Tibial artery (tissue), 4 donors: ENCODE measurements around the gene LRSAM1.

ENCODE experiments used
- DNase-seq, 2 donors: peaks; one replicate each; pipeline ENCODE4 v3.0.0-alpha.2; 2019
- H3K27ac ChIP-seq, 2 donors: fragments of 200-600 bp; sonication (generic) in 1 of 2; 1 replicate in 1 of 2; 2 replicates in 1 of 2; pipeline ENCODE4 v1.5.1; 2018 to 2019; ENCODE audit warnings: mild to moderate bottlenecking in 1 of 2
- H3K27me3 ChIP-seq, 2 donors: fragments of 200-600 bp; sonication (generic) in 1 of 2; one replicate each; pipeline versions ENCODE4 v1.5.1 to v1.6.0; 2016 to 2019
- H3K36me3 ChIP-seq, 3 donors: fragments of 200-600 bp; sonication (generic) in 2 of 3; one replicate each; pipeline ENCODE4 v1.5.1; 2016 to 2019; ENCODE audit warnings: mild to moderate bottlenecking in 2 of 3
- H3K4me1 ChIP-seq, 4 donors: fragments of 200-600 bp; sonication (generic) in 2 of 4; 1 replicate in 3 of 4; 2 replicates in 1 of 4; pipeline ENCODE4 v1.5.1; 2016 to 2019
- H3K4me3 ChIP-seq, 2 donors: fragments of 200-600 bp; sonication (generic) in 1 of 2; 1 replicate in 1 of 2; 2 replicates in 1 of 2; pipeline ENCODE4 v1.5.1; 2018 to 2019; ENCODE audit warnings: mild to moderate bottlenecking in 2 of 2
- H3K9me3 ChIP-seq, 3 donors: fragments of 200-600 bp; sonication (generic) in 1 of 3; one replicate each; pipeline ENCODE4 v1.5.1; 2016 to 2019
- CTCF ChIP-seq, 2 experiments: fragments of 200-600 bp in 1 of 2; fragments of 450-650 bp in 1 of 2; IDR thresholded peaks; one replicate each; pipeline ENCODE4 v1.5.1; 2017 to 2019; ENCODE audit warnings: antibody characterized with exemption in 2 of 2, mild to moderate bottlenecking in 1 of 2, moderate library complexity in 1 of 2
- intact Hi-C: fragments of 100-400 bp; cut with DNase I; formaldehyde crosslinking; loops from one replicate; pipeline ENCODE4 v1.15.0; 2023; ENCODE audit warnings: low total_unique reads

The LRSAM1 gene

GRCh38 chr9:127535396-127535795 is 84.1 kb downstream of the LRSAM1 start:
- Histone ChIP-seq H3K9me3 (no peaks in the 10 kb centered on the region), H3K4me3 (no peak overlapping the region), H3K4me1 (peaks cover 8 to 74% (median 53%) of the 10 kb centered on the region in 4 donors), H3K27me3 (no peaks in the 10 kb centered on the region), H3K36me3 (peaks cover 0 to 29% (median 0%) of the 10 kb centered on the region in 3 donors), H3K27ac (peak overlapping the region; percentile 56 to 77)
- intact Hi-C loops, result no loop called here
- no peak for TF ChIP-seq CTCF (IDR thresholded peaks at IDR 0.05)
- no peak for DNase-seq

- TF ChIP-seq CTCF (IDR thresholded peaks at IDR 0.05), result no peak
- H3K27ac ChIP-seq, result peak overlapping the region; percentile 56 to 77
- no peak overlapping the region for H3K4me3 ChIP-seq
- peaks cover 8 to 74% (median 56%) of the 10 kb centered on the region in 4 donors for H3K4me1 ChIP-seq
- H3K9me3 ChIP-seq, result no peaks in the 10 kb centered on the region
- peaks cover 0 to 25% (median 0%) of the 10 kb centered on the region in 3 donors for H3K36me3 ChIP-seq
- intact Hi-C loops, result no loop called here
- no peak for DNase-seq
- no peaks in the 10 kb centered on the region for H3K27me3 ChIP-seq
Measured at GRCh38 chr9:127535834-127536233, 84.5 kb downstream of the LRSAM1 start.

- H3K4me1 ChIP-seq, result peaks cover 8 to 79% (median 63%) of the 10 kb centered on the region in 4 donors
- TF ChIP-seq CTCF (IDR thresholded peaks at IDR 0.05), result no peak
- peak overlapping the region; percentile 56 to 77 for H3K27ac ChIP-seq
- intact Hi-C loops, result no loop called here
- DNase-seq, result no peak
- no peaks in the 10 kb centered on the region for H3K27me3 ChIP-seq
- H3K9me3 ChIP-seq, result no peaks in the 10 kb centered on the region
- H3K4me3 ChIP-seq, result no peak overlapping the region
- H3K36me3 ChIP-seq, result peaks cover 0 to 18% (median 0%) of the 10 kb centered on the region in 3 donors
Measured at GRCh38 chr9:127536499-127536898, 85.2 kb downstream of the LRSAM1 start.

GRCh38 chr9:127537014-127537413 is 85.7 kb downstream of the LRSAM1 start:
- DNase-seq, result no peak
- intact Hi-C loops, result no loop called here
- TF ChIP-seq CTCF (IDR thresholded peaks at IDR 0.05), result no peak
- Histone ChIP-seq H3K4me3 (no peak overlapping the region), H3K36me3 (peaks cover 0 to 13% (median 0%) of the 10 kb centered on the region in 3 donors), H3K27me3 (no peaks in the 10 kb centered on the region), H3K27ac (peak overlapping the region; percentile 56 to 77), H3K9me3 (no peaks in the 10 kb centered on the region), H3K4me1 (peaks cover 10 to 85% (median 68%) of the 10 kb centered on the region in 4 donors)

- Histone ChIP-seq H3K36me3 (peaks cover 0 to 10% (median 0%) of the 10 kb centered on the region in 3 donors), H3K4me1 (peaks cover 18 to 92% (median 76%) of the 10 kb centered on the region in 4 donors), H3K27ac (peak overlapping the region; percentile 56 to 77), H3K27me3 (no peaks in the 10 kb centered on the region), H3K9me3 (no peaks in the 10 kb centered on the region), H3K4me3 (no peak overlapping the region)
- peak in 1 of 2 experiments; percentile 19 for TF ChIP-seq CTCF (IDR thresholded peaks at IDR 0.05)
- no peak for DNase-seq
- intact Hi-C loops, result no loop called here
Measured at GRCh38 chr9:127537792-127538191, 86.5 kb downstream of the LRSAM1 start.

- Histone ChIP-seq H3K36me3 (peaks cover 0 to 10% (median 0%) of the 10 kb centered on the region in 3 donors), H3K4me1 (peaks cover 21 to 100% (median 86%) of the 10 kb centered on the region in 4 donors), H3K4me3 (no peak overlapping the region), H3K27me3 (no peaks in the 10 kb centered on the region), H3K27ac (peak overlapping the region; percentile 76 to 77), H3K9me3 (no peaks in the 10 kb centered on the region)
- intact Hi-C loops, result no loop called here
- DNase-seq, result no peak
- no peak for TF ChIP-seq CTCF (IDR thresholded peaks at IDR 0.05)
Measured at GRCh38 chr9:127538849-127539258, 87.5 kb downstream of the LRSAM1 start.
